ENCODE measurements around the gene SYCN.
"Not testable (repeated sequence)": the region's sequence is repeated elsewhere in the genome, so short reads cannot be mapped to it uniquely, and the experiment has no call there.

Gene SYCN

GRCh38 chr19:39224910-39225309, 20.8 kb upstream of the SYCN start:
- DNase-seq (ENCODE audit: low spot score): no peak

GRCh38 chr19:39223703-39224279, 19.7 kb upstream of the SYCN start:
- peak; percentile 59 for DNase-seq (ENCODE audit: low spot score)

GRCh38 chr19:39219108-39219507, 15.0 kb upstream of the SYCN start:
- DNase-seq (ENCODE audit: low spot score): not testable (repeated sequence)

GRCh38 chr19:39218230-39219007, 14.4 kb upstream of the SYCN start:
- DNase-seq (ENCODE audit: low spot score): no peak

GRCh38 chr19:39217094-39217493, 13.0 kb upstream of the SYCN start:
- no peak for DNase-seq (ENCODE audit: low spot score)

GRCh38 chr19:39215323-39215722, 11.3 kb upstream of the SYCN start:
- DNase-seq (ENCODE audit: low spot score): not testable (repeated sequence)

GRCh38 chr19:39212375-39212742, 8.3 kb upstream of the SYCN start:
- DNase-seq (ENCODE audit: low spot score): no peak

- DNase-seq (ENCODE audit: low spot score): no peak
Observed at GRCh38 chr19:39211731-39212374, 7.8 kb upstream of the SYCN start.

GRCh38 chr19:39209196-39209595, 5.1 kb upstream of the SYCN start:
- DNase-seq (ENCODE audit: low spot score): no peak

GRCh38 chr19:39208175-39208795, 4.2 kb upstream of the SYCN start:
- DNase-seq (ENCODE audit: low spot score): no peak

GRCh38 chr19:39207293-39207836, 3.3 kb upstream of the SYCN start:
- no peak for DNase-seq (ENCODE audit: low spot score)

GRCh38 chr19:39206122-39206521, 2.1 kb upstream of the SYCN start:
- DNase-seq (ENCODE audit: low spot score): no peak

GRCh38 chr19:39205449-39205764, 1.3 kb upstream of the SYCN start:
- no peak for DNase-seq (ENCODE audit: low spot score)

GRCh38 chr19:39202998-39203355, 1.1 kb downstream of the SYCN start:
- peak; percentile 6 for DNase-seq (ENCODE audit: low spot score)

GRCh38 chr19:39200803-39201115, 3.3 kb downstream of the SYCN start:
- no peak for DNase-seq (ENCODE audit: low spot score)

- DNase-seq (ENCODE audit: low spot score): no peak
Observed at GRCh38 chr19:39200066-39200802, 3.8 kb downstream of the SYCN start.

GRCh38 chr19:39199025-39199424, 5.0 kb downstream of the SYCN start:
- DNase-seq (ENCODE audit: low spot score): peak; percentile 93

GRCh38 chr19:39197808-39198207, 6.3 kb downstream of the SYCN start:
- DNase-seq (ENCODE audit: low spot score): no peak

- no peak for DNase-seq (ENCODE audit: low spot score)
Observed at GRCh38 chr19:39196860-39197562, 7.1 kb downstream of the SYCN start, which contains the start of gene NCCRP1. NCCRP1 (plus strand) TSS chr19:39196964; CDS start chr19:39196983, 19 bp downstream.

- no peak for DNase-seq (ENCODE audit: low spot score)
Observed at GRCh38 chr19:39196320-39196719, 7.7 kb downstream of the SYCN start.

GRCh38 chr19:39195755-39196154, 8.3 kb downstream of the SYCN start:
- no peak for DNase-seq (ENCODE audit: low spot score)

All from AG08396 (cell line).